GM13977 (cell line): ENCODE data around the gene NPLOC4.
"Not testable (repeated sequence)": the region's sequence is repeated elsewhere in the genome, so short reads cannot be mapped to it uniquely, and the experiment has no call there.

Experiments used
- DNase-seq: peaks from one replicate; pipeline ENCODE4 v3.0.0; 2012; ENCODE audit warnings: low spot score
- in situ Hi-C: fragments of 300-500 bp; cut with MboI; formaldehyde crosslinking; loops from one replicate; pipeline ENCODE4 v1.12.0; 2022; ENCODE audit warnings: low sequenced_read_pairs, low pct_unique_long_range_greater_than_20kb, mixed read lengths, inconsistent platforms; ENCODE audit not compliant: unreplicated experiment
- TF ChIP-seq, protein P1 (sequence below): IDR thresholded peaks from 2 replicates; pipeline ENCODE4 v1.5.1; 2012; ENCODE audit warnings: mild to moderate bottlenecking, control low read depth; ENCODE audit not compliant: insufficient read depth; ENCODE audit errors: extremely low read depth, missing control alignments

The NPLOC4 gene

DNA sequence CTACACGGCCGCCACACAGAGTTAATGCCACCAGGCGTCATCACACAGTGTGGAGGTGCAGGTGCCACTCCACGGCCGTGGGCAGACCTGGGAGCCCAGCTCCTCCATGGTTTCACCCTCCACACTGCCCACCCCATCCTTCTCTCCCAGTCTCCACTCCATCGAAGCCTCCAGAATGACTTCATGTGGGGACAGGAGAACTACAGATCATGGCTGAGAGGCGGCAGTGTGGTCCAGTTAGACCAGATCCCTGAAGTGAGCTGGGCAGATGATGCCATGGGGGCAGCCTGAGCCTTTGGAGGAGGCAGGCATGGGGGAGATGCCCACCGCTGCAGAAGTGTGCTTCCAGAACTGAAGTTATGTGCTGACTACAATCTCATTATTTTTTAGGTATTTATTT, 46.8 kb downstream of the NPLOC4 start:
- in situ Hi-C loops: no loop called here
- TF ChIP-seq, protein P1, sequence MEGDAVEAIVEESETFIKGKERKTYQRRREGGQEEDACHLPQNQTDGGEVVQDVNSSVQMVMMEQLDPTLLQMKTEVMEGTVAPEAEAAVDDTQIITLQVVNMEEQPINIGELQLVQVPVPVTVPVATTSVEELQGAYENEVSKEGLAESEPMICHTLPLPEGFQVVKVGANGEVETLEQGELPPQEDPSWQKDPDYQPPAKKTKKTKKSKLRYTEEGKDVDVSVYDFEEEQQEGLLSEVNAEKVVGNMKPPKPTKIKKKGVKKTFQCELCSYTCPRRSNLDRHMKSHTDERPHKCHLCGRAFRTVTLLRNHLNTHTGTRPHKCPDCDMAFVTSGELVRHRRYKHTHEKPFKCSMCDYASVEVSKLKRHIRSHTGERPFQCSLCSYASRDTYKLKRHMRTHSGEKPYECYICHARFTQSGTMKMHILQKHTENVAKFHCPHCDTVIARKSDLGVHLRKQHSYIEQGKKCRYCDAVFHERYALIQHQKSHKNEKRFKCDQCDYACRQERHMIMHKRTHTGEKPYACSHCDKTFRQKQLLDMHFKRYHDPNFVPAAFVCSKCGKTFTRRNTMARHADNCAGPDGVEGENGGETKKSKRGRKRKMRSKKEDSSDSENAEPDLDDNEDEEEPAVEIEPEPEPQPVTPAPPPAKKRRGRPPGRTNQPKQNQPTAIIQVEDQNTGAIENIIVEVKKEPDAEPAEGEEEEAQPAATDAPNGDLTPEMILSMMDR: no peak
- no peak for DNase-seq

DNA sequence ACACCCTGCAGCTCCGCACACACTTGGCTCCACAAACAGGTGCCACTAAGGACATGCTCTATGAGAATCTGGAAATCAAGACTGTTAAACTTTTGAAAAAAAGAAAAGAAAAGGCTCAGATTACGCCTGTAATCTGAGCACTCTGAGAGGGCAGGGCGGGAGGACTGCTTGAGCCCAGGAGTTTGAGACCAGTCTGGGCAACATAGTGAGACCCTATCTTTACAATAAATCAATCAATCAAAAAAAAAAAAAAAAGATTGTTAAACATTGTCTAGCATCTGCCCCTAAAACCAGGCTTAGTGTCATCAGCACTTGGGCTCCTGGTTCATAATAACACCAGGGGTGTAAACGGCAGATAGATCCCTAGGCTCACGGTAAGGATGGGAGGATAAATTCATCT, 47.3 kb downstream of the NPLOC4 start:
- DNase-seq: no peak
- in situ Hi-C loops: no loop called here
- TF ChIP-seq, protein P1: no peak

DNA sequence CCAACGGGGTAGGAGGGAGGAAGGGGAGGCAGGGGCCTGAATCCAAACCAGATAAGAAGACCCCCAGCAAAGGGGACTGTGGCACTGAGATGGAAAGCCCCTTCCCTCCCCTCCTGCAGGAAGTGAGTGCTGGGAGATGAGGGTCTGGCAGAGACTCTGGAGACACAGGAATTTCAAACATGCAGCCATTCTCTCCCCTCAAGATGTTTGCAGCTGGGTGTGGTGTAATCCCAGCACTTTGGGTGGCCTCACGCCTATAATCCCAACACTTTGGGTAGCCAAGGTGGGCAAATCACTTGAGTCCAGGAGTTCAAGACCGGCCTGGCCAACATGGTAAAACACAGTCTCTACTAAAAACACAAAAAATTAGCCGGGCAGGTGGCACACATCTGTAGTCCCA, 50.8 kb downstream of the NPLOC4 start:
- DNase-seq: no peak
- in situ Hi-C loops: no loop called here
- TF ChIP-seq, protein P1: no peak

DNA sequence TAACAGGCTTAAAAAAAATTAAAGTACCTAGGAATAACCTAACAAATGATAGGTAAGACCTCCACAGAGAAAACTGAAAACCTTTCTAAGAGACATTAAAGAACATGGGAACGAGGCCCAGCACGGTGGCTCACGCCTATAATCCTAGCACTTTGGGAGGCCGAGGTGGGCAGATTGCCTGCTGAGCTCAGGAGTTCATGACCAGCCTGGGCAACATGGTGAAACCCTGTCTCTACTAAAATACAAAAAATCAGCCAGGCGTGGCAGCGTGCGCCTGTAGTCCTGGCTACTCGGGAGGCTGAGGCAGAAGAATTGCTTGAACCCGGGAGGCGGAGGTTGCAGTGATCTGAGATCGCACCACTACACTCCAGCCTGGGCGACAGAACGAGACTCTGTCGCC, 52.1 kb downstream of the NPLOC4 start:
- in situ Hi-C loops, DNase-seq: not testable (repeated sequence)

DNA sequence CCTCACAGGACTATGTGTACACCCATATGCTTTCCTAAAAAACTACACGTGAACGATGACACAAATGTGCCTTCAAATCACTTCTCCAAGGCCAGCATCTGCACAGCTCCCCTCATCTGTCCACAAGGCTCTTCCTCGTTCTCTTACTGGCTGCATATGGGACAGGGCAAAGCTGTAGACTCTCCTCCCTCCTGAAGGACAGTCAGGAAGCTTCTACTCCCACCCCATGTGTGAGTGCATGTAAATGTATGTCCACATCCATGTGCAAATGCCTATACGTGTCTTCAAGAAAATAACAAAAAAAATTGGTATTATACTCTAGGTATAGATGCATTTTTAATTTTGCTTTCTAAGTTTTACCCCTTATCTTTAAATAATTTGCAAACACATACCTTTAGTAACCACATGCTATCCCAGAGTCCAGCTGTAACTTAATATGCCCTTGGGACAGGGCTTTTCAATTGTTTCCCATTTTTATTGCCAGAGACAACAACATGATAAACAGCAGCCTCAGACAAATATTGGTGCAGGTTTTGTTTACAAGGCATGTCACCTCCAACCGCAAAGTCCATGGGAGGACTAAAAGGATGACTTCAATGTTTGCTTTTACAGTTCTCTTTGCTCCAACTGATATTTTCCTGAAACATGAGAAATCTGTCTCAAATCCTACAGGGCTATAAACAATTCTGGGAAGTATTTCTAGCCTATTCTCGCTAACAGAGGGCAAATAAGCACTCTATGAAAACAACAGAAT, 53.1 kb downstream of the NPLOC4 start:
- TF ChIP-seq, protein P1: no peak
- no peak for DNase-seq
- in situ Hi-C loops: no loop called here

DNA sequence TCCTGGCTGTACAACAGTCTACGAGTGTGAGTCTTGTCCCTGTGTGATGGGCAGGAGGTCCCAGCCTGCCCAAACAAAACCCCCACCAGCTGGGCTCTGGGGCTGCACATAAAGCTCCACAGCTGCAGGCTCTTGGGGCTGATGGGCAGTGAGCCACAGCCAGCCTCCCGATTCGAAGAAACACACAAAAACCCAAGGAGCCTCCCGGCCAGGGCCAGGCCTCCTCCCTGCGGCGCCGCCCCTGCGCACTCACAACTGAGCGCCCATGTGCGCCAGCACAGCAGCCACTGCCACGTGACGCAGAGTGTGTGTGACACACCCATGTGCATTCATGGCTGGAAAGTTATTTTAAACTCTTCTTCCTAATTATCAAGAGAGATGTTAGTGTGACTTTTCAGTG, 54.2 kb downstream of the NPLOC4 start:
- in situ Hi-C loops: no loop called here
- TF ChIP-seq, protein P1: no peak
- DNase-seq: no peak

DNA sequence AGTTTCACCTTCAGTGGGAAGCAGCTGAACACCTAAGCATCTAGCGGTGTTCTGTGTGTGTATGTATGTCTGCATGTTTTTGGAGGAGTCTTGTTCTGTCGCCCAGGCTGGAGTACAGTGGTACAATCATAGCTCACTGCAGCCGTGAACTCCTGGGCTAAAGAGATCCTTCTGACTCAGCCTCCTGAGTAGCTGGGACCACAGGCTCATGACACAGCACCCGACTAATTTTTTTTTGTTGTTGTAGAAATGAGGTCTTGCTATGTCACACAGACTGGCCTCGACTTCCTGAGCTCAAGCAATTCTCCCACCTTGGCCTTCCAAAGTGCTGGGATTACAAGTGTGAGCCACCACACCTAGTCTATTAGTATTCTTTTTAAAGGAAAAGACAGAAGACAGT, 54.6 kb downstream of the NPLOC4 start:
- DNase-seq: no peak
- TF ChIP-seq, protein P1: no peak
- in situ Hi-C loops: no loop called here
